Upper lobe of left lung (tissue), 4 donors: Measurements from ENCODE around the gene SLC46A1.

Source experiments
- CTCF ChIP-seq, 6 experiments: fragments of 450-650 bp in 4 of 6; fragments of 200-600 bp in 2 of 6; sonication (generic) in 2 of 6; IDR thresholded peaks; one replicate each; pipeline ENCODE4 v1.5.1; 2016 to 2019; ENCODE audit warnings: antibody characterized with exemption in 6 of 6
- POLR2A ChIP-seq, 4 donors: fragments of 450-650 bp; IDR thresholded peaks; one replicate each; pipeline ENCODE4 v1.5.1; 2016 to 2017; ENCODE audit warnings: antibody characterized with exemption in 4 of 4, mild to moderate bottlenecking in 2 of 4

DNA sequence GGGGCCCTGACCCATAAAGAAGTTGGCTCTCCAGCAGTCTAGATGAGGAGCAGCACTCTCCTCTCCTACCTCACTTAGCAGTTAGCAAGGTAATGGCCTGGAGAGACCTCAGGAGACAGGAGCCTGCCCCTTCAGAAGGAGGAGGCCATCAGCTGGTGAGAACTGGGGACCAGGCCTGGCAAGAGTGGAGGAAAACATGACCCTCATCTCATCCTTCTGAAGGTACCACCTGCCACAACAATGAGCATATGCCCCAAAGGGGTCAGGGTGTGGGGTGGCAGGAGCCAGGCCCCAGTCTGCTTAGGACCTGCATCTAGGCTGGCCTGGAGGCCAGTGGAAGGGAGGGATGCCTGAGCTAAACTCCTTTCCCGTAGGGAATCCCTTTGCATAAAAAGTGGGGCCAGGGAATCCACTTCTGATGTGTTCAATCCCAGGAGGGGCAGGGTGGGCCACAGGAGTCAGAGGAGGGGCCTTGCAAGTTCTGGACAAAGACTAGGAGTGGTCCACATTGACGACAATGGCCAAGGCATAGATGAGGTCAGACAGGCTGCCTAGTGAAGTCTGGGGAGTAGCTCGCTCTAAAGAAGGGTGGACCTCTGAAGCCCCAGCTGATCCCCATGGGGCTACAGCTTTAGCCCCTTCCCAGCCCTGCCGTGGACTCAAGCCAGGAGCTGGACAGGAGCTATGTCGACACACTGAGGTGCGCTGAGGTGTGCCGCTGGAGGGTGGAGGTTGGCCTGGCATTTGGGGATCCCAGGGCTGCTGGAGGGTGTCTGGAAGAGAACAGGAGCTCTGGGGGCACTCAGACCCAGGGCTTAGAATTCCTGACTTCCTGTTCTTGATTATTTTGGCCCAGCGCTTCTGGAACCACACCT is 42.0 kb downstream of the SLC46A1 start:
- TF ChIP-seq CTCF (IDR thresholded peaks at IDR 0.05) (no peak), POLR2A (IDR thresholded peaks at IDR 0.05) (no peak)
